Activated CD4-positive, alpha-beta T cell treated with anti-CD3 and anti-CD28 coated beads, Interleukin-2, amount 50 U/mL, for 1 hour (primary cell): Measurements from ENCODE around the gene HLF.

ENCODE experiments used
- DNase-seq: peaks from one replicate; pipeline ENCODE4 v3.0.0-alpha.2; 2020

Gene HLF, protein sequence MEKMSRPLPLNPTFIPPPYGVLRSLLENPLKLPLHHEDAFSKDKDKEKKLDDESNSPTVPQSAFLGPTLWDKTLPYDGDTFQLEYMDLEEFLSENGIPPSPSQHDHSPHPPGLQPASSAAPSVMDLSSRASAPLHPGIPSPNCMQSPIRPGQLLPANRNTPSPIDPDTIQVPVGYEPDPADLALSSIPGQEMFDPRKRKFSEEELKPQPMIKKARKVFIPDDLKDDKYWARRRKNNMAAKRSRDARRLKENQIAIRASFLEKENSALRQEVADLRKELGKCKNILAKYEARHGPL

DNA sequence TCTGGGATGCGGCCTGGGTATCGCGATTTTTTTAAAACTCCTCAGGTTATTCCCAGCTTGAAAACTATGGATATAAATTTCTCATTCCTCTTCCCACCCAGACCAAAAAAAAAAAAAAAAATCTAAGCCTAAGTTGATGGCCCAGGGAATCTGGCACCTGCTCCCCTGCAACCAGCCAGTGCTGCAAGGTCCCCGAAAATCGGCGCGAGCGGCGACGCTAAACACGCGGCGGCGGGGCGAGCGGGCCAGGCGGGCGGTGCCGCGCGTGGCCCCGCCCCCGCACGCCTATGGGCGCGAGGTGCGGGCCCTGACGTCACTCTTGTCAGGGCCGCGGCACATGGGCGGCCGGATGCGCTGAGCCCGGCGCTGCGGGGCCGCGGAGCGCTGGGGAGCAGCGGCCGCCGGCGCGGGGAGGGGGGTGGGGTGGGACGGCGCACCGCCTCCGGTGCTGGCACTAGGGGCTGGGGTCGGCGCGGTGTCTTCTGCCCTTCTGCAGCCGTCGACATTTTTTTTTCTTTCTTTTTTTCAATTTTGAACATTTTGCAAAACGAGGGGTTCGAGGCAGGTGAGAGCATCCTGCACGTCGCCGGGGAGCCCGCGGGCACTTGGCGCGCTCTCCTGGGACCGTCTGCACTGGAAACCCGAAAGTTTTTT, at the start of gene HLF:
TSS of gene HLF (plus strand) at position 316 of the 654 bp plus-strand sequence. CDS start 525 bp downstream, outside the sequence.
- DNase-seq: peak; percentile 70

DNA sequence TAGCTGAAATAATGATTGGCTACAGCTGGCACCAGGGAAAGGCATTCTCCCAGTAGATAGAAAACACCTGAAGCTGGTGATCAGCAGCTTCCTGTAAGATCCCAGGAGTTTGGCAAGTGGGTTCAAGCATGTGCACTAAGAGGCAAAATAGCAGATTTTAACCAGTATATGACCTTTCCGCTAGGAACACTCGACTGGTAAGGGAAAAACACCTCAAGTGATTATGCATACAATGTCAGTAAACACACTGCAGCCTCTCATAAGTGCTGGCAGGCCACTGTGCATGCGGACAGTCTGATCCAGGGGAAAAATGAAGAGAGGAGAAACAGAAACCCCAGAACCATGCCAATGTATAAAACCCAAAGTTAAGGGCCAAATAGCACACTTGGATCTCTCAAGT, 49.0 kb upstream of the HLF start:
- DNase-seq: no peak

DNA sequence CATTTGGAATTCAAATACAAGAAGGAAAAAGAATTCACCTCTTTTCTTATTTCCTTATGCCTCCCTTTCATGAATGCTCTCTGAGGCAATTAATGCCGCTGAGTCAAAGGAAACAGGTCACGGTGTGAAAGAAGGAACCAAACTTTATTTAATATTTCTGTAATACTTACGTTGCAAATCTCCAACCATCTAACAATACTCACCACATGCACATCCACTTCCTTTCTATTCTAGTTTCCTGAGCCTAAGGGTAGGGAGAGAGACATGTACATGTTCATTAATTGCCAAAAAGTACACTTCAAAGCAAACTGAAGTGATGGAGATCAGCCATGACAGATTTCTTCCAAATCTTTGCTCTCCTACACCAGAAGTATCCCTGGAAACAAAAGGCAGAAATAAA, 47.9 kb upstream of the HLF start:
- DNase-seq: no peak

DNA sequence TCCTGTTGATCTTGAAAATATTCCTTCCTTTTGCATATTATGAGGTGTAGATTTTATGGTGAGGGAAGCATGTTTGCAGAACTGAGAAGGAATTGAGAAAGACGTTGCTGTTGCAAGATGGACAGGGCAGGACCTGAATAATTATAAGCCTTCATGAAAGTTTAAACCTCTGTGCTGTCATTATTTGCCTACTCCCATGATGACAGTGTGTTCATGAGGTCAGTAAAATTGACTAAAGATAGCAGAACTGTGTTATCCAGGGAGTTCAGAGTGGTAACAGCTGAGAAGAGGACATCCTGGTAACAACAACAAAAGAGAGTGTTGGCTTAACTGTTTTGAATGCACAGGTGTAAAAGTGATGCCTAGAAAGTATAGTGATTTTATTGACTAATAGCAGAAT, 45.3 kb upstream of the HLF start:
- no peak for DNase-seq

DNA sequence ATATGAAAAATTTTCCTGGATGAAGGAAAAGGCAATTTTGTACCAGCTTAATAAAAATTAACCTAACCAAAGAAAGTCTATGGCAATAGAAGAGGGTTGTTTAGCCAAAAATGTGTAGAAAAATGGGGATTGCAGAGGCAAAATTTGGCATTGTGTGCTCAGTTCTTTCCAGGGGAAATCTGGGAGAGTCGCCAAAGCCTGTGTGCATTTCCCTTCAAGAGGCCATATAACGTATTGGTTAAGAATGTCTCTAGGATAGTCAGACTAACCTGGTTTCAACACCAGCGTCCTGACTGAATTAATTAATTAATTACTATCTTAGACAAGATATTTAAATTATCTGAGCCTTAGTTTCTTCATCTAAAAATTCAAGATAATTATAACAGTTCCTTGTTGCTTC, 44.8 kb upstream of the HLF start:
- no peak for DNase-seq

DNA sequence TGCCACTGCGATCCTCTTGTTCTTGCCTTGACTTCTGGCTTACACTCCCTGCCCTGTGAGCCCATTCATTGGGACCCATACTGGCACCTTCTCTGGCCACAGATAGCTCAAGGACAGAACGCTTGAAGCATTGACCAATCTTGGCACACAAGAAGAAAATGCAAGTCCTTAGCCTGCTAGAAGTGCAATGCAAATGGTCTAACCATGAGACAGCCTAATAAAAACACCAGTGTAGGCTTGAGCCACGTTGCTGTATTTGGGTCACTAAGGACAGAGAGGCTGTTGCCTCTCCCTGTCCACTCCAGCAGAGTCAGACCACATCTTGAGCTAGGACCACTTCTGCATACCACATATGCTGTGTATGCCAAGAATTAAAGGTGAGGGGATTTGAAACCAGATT, 41.2 kb upstream of the HLF start:
- no peak for DNase-seq

DNA sequence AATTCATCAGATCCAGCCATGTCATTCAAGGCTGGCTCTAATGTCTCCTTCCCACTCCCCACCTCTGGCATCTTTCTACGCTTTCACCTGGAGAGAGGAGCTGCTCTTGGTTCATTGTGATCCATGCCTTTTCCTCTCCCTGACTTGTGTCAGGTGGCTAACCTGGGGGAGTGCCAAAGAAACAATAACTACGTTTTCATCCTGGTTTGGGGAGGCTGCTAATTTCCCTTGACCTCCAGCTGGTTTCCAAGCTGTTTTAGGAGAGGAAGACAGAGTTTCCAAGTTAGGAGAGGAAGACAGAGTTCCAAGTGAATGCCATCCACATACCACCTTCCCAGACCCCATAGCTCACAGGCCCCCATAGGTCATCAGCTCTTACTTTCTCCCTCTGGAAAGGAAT, 40.0 kb upstream of the HLF start:
- DNase-seq: no peak

DNA sequence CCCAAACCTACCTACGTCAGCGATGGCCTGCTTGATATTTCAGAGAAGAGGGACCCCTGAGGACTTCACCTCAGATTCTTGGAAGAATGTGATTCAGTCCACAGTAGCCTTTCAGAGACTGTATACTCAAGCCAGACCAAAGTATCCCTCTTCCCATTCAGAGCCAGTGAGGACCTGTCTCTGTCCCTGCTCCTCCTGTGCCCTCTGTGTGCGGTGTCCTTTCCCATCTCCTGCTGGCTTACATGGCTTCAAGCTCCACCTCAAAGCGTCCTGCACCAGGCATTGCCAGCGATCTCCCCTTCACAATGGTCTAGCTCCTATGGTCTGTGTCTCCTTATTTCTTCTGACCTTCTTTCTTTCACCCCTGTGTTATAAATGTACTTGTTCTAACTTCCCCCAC, 39.5 kb upstream of the HLF start:
- no peak for DNase-seq

DNA sequence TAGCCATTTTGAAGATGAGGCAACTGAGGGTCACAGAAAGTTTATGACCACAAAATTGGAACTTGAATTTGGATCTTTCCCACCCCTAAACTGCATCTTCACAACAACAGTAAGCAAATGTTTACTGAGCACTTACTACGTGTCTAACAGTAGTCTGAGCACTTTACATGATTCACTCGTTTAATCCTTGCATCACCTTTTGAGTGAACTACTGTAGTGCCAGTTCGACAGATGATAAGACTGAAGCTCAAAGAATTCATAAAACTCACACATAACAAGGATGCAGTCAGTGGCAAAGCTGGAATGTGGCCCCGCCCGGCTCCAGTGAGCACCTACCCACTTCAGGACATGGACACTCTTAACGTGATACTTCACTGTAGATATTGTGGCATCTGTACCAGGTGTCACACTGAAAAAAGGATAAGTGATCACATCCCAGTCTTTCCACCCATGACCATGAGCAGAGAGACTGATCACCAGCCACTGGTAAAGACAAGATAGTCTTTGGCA, 36.0 kb upstream of the HLF start:
- DNase-seq: no peak

DNA sequence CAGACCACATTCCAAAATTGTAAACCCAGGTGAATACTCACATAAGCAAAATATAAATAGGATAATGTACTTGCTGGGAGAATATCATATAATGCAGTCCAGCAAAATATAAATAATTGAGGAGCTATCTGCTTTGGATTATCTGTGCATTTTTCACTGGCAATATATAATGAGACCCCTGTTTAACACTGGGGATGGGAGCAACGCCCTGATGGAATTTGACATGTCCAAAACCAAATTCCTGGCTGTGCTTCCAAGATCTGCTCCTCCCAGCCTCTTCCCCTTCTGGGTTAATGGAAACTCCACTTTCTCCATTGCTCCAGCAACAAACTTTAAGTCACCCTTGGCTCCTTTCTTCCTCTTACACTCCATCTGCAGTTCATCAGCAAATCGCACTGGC, 35.5 kb upstream of the HLF start:
- no peak for DNase-seq

DNA sequence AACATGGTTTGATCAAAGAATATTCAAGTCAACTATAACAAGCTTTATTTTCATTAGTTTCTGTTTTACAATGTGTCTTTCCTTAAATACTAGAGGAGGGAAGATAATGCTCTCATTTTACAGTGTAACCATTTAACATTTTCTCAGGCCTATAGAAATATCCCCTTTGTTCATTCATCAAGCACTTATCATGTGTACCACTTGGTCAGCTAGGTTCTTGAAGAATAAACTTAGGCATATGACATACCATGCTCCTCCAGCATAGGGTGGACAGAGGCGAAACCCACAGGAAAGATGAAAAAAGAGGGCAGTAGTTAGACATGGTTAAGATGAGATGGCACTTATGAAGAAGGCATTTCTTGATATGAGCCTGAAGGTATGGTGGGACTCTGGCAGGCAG, 34.0 kb upstream of the HLF start:
- no peak for DNase-seq

DNA sequence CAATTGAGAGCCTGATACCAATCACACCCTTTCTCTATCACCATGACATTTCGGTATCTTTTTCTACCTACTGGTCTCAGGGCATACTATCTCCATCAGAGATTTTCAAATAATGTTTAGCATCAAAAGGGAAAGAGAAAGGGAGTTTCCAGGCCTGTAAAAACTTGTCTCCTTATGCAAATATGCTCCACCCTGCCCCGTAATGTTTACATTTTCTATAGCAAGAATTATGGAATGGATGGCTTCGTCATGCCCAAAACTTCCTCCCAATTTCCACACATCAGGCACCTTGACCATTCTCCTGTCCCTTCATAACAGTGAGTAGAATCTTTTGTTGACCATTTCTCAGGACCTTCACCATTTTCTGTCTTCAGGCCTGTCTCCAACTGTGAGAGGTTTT, 30.9 kb upstream of the HLF start:
- DNase-seq: no peak

DNA sequence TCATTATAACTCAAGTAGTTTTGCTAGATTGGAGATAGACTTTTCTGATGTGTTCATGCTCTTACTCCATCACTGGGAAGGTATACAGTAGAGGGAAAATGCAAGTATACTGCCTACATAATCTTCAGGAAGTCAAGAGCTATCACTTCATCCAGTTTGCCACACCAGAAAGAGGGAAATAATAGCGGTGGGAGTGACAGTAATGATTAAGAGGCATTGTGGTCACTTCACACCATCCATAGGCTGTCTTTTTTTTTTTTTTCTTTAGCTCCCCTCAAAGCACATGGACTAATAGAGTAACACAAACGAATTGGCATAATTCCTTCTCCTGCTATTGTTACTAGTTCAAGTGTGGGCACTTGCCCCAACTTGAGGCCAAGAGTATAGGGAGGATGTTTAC, 28.4 kb upstream of the HLF start:
- DNase-seq: no peak

DNA sequence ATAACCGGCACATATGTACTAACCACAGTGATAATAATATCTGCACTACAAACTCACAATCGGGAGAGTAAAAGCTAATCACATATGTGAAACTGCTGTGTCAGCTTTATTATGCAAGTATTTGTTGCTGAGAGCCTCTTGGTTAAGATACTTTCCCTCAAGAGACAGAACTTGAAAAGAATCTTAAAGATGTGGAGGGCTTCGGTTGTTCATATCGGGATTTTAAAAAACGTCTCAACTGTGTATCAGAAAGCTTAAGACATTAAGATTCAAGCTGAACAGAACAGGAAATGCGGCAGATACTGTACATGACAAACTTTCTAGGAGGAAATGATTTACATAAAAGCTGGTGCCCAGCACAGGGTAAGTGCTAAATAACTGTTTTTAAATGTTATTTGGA, 27.5 kb upstream of the HLF start:
- DNase-seq: no peak

DNA sequence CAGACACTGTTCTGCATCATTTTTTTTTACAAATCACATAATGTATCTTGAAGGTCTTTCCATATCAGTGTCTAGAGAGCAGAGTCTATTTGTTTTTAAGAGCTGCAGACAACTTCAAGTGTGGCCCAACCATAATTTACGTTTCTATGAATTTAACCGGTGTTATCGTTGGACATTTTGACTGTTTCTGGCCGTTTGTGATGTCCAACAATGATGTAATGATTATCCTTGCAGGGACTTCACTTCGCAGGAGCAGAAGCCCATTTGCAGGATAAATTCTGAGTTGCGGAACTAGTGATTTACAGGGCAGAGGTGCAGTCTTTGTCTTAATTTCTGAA, 26.9 kb upstream of the HLF start:
- no peak for DNase-seq

DNA sequence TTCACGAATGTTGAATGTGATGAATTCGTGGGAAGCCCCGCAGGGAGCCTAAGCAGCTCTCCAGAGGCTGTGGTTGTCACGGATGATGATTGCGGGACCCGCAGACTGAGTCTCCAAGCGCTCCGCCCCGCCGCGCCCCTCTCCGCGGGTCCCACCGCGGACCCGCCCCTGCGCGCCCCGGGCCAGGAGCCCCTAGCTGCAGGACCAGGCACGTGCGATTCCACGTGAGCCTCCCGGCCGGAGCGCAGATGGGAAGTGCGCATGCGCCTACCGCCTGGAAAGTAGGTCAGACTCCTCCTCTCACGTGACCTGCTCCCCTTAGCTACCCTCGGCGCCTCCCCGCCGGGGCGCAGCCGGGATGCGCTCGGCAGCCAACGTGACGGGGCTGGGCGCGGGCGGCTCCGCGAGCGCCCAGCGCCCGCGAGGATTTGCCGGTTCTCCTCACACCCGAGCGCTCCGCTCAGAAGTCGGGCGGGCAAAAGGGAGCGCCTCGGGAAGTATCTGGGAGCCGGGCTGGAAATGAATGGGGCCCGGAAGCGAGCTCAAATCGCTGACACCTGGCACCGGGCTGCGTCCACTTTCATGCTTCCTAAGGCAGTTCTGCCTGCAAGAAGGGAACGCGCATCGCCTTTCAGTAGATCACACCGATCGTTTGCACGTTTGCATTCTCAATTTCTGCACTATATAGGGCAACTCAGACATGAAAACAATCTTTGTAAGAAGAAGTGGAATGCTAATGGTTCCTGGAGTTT, 26.4 kb upstream of the HLF start:
- DNase-seq: peak; percentile 84

DNA sequence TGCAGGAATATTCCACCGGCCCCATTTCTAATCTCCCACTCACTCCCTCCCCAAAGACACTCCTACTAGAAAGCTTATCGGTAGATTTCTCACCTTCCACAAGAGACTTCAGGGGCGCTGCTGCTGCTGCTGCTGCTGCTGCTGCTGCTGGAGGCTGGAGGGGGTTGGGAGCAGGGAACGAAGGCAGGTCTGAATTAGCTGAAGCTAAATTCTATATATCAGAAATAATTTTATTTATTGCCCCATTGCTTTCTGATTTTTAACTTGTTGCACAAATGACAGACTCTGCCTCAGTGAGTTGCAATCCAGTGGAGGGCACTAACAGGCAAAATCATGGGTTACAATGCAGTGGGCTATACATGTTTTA, 25.8 kb upstream of the HLF start:
- DNase-seq: peak; percentile 11

DNA sequence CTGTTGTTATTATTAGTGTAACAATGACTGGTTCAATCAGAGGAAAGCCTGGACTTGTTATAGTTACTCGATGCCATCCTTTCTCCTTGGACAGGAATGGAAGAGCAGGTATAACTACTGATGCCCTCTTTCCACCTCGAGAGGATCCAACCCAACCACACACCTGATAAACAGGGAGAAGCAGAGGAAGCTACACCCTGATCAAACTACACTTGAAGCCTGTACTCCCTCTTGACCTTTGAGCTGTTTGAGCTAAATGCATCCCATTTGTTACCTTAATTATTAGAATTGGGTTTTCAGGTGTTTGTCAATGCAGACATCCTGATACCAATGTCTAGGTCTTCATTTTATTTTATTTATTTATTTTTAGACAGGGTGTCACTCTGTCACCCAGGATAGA, 23.7 kb upstream of the HLF start:
- no peak for DNase-seq

DNA sequence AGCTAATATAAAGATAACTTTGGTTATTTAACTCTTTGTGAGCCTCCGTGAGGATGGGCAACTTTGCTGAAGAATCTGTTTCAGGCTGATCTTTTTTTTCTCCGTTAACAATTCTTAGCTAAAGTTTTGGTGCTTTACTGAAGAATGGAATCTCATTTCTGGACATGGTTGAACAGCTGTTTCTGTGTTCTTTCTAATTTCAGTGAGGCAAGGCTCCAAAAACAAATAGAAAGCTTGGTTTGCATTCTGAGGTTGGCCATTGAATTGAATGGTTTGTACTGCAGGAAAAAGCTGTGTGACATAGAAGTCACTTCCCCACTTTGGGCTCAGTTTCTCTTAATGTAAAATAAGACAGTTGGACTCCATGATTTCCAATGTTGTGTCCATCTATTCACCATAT, 22.3 kb upstream of the HLF start:
- DNase-seq: no peak

DNA sequence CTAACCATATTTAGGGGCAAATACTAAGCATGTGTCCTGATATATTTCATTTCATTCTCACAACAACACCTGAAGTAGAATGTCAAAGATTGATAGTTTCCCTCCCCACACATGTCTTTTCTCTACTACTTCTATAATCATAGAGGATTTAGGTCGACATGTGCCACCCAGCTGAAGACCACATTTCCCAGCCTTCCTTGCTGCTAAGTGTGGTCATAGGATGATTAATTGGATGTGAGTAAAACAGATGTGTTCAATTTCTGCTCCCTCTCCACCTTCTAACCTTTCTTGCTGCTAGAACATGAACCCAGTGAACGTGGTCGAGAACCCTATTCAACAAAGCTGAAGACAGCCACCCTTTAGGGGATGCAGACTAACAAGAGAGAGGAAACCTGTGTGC, 18.8 kb upstream of the HLF start:
- no peak for DNase-seq

DNA sequence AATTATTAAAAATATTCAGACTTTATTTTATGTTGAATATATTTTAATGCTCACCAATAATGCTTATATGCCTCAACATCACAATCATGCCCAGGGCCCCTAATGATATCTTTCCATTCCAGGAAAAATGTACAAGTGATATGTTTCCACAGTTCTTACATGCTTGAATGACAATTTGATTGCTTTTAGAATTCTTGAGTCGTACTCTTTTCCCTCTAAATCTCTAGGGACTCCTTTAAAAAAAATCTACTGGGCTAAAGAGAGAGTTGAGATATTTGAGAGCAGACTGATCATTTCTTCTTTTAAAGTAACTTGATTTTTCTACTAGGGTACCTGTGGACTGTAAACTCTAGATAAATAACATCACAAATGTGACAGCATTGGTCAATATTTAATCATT, 18.2 kb upstream of the HLF start:
- no peak for DNase-seq

DNA sequence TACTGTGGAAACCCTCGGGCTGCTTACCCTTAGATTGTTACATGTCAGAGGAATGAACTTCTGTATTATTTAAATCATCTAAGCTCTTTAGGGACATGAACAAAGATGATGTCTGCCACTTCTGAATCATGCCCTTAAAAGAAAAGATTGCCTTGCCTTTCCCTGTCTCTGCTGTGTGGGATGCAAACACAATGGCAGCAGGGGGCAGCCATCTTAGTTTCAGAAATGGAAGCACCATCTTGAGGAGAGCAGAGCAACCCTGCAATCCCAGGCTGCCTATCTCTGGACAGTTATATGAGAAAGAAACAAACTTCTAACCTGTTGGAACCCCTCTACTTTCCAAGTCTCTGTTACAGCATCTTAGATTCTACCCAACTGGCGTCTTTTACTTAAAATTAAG, 16.7 kb upstream of the HLF start:
- no peak for DNase-seq

DNA sequence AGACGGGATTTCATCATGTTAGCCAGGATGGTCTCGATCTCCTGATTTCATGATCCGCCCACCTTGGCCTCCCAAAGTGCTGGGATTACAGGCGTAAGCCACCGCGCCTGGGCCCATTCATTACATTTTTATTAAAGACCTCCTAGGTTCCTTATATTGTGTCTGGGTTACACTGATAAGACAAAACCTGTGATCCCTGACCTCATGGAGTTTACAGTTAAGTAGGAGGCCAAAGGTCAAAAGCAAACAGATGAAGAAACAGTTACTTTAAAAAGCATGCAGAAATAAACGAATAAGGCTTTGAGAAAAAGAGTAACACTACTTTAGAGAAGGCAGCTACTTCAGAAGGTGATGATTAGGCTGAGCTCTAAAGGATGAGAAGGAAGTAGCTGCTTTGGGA, 14.9 kb upstream of the HLF start:
- DNase-seq: no peak

DNA sequence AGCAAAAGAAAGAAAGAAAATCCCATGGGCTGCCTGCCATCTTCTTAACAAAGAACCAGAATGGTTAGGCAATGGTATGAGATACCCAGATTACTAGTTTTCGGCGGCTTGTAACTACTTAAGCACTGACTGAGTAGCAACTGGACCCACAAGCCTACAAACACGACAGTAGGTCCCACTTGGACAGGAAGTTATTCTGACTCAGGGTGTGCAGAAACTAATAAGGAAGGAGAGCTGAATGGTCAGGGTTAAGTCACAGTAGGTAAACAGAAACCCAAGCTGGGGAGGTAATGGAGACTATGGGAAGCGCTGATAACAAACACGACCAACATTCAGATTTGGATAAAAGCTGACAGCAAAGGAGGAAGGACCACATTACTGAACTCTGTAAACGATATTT, 10.4 kb upstream of the HLF start:
- DNase-seq: no peak
